Ishikawa (cell line): ENCODE measurements around the gene LRP5.
A peak's percentile ranks its signal among the peaks of the same experiment; 100 is the strongest.

ENCODE experiments used
- CEBPB ChIP-seq: IDR thresholded peaks from 2 replicates; pipeline ENCODE4 v1.6.1; 2012
- CREB1 ChIP-seq: IDR thresholded peaks from 2 replicates; pipeline ENCODE4 v1.6.1; 2012; ENCODE audit warnings: low read depth
- EGR1 ChIP-seq: IDR thresholded peaks from 2 replicates; pipeline ENCODE4 v1.6.1; 2012
- EP300 ChIP-seq: IDR thresholded peaks from 2 replicates; pipeline ENCODE4 v1.6.1; 2012; ENCODE audit warnings: borderline replicate concordance
- FOXM1 ChIP-seq: IDR thresholded peaks from 2 replicates; pipeline ENCODE4 v1.6.1; 2012; ENCODE audit warnings: low read depth, borderline replicate concordance
- NFIC ChIP-seq: IDR thresholded peaks from 2 replicates; pipeline ENCODE4 v1.6.1; 2012
- RAD21 ChIP-seq: IDR thresholded peaks from 2 replicates; pipeline ENCODE4 v1.6.1; 2012; ENCODE audit warnings: low read depth
- TAF1 ChIP-seq: IDR thresholded peaks from 2 replicates; pipeline ENCODE4 v1.6.1; 2012; ENCODE audit warnings: low read depth, mild to moderate bottlenecking
- TCF12 ChIP-seq: IDR thresholded peaks from 2 replicates; pipeline ENCODE4 v1.6.1; 2012; ENCODE audit warnings: low read depth
- TEAD4 ChIP-seq: IDR thresholded peaks from 2 replicates; pipeline ENCODE4 v1.6.1; 2012
- YY1 ChIP-seq: IDR thresholded peaks from 2 replicates; pipeline ENCODE4 v1.6.1; 2012; ENCODE audit warnings: low read depth
- ZBTB7A ChIP-seq: IDR thresholded peaks from 2 replicates; pipeline ENCODE4 v1.6.1; 2012; ENCODE audit warnings: low read depth
- TF ChIP-seq, protein P1 (sequence below): IDR thresholded peaks from 2 replicates; pipeline ENCODE4 v1.6.1; 2012
- TF ChIP-seq, protein P2 (sequence below): IDR thresholded peaks from 2 replicates; pipeline ENCODE4 v1.6.1; 2012; ENCODE audit warnings: low read depth, mild to moderate bottlenecking
- TF ChIP-seq, protein P3 (sequence below): IDR thresholded peaks from 2 replicates; pipeline ENCODE4 v1.6.1; 2012

LRP5 gene

DNA sequence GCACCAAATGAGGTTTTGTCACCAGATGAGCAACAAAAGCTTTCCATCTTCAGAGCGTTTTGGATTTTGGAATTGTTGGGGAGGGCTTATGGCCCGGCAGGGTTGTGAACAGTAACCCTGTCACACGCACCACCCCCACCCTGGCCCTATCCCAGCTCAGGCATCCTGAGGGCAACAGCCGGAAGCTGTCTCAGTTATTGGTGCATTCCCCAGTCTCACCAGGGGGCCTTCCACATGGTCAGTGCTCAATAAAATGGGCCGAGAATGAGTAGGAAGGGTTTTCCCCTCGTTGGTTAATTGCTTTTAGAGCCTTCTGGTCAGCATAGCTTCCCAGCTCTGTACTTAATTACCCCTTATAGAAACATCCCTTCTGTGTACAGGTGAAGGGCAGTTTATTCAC, 46.0 kb downstream of the LRP5 start:
- TF ChIP-seq TEAD4 (0 out of 2 replicates have a peak, but pooled peaks have one; percentile 17), TAF1 (no peak)

DNA sequence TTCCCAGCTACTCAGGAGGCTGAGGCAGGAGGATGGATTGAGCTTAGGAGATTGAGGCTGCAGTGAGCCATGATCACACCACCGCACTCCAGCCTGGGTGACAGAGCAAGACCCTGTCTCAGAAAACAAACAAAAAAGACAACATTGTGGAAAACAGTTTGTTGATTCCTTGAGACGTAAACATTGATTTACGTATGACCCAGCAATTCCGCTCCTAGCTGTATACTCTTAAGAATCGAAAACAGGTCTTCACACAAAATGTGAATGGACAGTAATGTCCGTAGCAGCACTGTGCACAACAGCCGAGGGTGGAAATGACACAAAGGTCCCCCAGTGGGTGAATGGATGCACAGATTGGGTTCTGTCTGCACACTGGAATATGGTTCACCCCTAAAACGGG, 49.3 kb downstream of the LRP5 start:
- TF ChIP-seq, protein P1, sequence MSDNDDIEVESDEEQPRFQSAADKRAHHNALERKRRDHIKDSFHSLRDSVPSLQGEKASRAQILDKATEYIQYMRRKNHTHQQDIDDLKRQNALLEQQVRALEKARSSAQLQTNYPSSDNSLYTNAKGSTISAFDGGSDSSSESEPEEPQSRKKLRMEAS = no peak
- TF ChIP-seq EGR1 = no peak
- no peak for TF ChIP-seq ZBTB7A
- TF ChIP-seq, protein P2, sequence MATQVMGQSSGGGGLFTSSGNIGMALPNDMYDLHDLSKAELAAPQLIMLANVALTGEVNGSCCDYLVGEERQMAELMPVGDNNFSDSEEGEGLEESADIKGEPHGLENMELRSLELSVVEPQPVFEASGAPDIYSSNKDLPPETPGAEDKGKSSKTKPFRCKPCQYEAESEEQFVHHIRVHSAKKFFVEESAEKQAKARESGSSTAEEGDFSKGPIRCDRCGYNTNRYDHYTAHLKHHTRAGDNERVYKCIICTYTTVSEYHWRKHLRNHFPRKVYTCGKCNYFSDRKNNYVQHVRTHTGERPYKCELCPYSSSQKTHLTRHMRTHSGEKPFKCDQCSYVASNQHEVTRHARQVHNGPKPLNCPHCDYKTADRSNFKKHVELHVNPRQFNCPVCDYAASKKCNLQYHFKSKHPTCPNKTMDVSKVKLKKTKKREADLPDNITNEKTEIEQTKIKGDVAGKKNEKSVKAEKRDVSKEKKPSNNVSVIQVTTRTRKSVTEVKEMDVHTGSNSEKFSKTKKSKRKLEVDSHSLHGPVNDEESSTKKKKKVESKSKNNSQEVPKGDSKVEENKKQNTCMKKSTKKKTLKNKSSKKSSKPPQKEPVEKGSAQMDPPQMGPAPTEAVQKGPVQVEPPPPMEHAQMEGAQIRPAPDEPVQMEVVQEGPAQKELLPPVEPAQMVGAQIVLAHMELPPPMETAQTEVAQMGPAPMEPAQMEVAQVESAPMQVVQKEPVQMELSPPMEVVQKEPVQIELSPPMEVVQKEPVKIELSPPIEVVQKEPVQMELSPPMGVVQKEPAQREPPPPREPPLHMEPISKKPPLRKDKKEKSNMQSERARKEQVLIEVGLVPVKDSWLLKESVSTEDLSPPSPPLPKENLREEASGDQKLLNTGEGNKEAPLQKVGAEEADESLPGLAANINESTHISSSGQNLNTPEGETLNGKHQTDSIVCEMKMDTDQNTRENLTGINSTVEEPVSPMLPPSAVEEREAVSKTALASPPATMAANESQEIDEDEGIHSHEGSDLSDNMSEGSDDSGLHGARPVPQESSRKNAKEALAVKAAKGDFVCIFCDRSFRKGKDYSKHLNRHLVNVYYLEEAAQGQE = no peak
- no peak for TF ChIP-seq NFIC
- TF ChIP-seq YY1 = no peak
- TF ChIP-seq RAD21 = no peak
- TF ChIP-seq CEBPB = no peak
- no peak for TF ChIP-seq TAF1
- no peak for TF ChIP-seq TCF12
- TF ChIP-seq EP300 = no peak
- no peak for TF ChIP-seq CREB1
- TF ChIP-seq, protein P3, sequence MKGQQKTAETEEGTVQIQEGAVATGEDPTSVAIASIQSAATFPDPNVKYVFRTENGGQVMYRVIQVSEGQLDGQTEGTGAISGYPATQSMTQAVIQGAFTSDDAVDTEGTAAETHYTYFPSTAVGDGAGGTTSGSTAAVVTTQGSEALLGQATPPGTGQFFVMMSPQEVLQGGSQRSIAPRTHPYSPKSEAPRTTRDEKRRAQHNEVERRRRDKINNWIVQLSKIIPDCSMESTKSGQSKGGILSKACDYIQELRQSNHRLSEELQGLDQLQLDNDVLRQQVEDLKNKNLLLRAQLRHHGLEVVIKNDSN = no peak
- TF ChIP-seq TEAD4 = no peak
- no peak for TF ChIP-seq FOXM1

DNA sequence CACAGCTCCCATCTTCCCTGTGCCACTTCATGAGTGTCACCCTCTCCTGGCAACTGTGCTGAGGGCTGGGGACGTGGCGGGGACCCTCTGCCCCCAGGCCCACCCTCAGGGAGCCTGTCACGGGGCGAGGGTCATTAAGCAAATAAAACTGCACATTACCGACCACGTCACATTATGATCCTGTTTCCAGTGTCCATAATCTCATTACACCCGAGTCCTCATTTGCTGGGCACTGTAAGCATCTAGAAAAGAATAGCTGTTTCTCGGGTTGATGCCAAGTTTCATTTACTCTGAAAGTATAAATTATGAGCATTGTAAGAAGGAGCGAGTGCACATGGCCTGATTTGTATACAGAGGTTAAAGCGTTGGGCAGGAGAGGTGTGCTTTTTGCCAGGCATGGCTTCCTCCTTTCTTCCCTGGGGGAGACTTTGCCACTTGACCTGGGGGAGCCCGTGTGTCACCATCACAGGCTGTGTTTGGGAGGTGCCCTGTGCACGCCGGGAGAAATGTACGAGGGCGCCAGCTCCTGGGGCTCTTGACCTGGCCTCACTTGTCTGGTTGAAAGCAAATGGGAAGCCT, 50.5 kb downstream of the LRP5 start:
- TF ChIP-seq YY1 = no peak
- TF ChIP-seq CEBPB = no peak
- no peak for TF ChIP-seq CREB1
- TF ChIP-seq ZBTB7A = no peak
- TF ChIP-seq, protein P3 = no peak
- no peak for TF ChIP-seq EGR1
- TF ChIP-seq, protein P1 = no peak
- TF ChIP-seq NFIC = no peak
- no peak for TF ChIP-seq TEAD4
- TF ChIP-seq FOXM1 = no peak
- TF ChIP-seq EP300 = no peak
- TF ChIP-seq TAF1 = no peak
- TF ChIP-seq TCF12 = no peak
- no peak for TF ChIP-seq RAD21
- TF ChIP-seq, protein P2 = no peak

DNA sequence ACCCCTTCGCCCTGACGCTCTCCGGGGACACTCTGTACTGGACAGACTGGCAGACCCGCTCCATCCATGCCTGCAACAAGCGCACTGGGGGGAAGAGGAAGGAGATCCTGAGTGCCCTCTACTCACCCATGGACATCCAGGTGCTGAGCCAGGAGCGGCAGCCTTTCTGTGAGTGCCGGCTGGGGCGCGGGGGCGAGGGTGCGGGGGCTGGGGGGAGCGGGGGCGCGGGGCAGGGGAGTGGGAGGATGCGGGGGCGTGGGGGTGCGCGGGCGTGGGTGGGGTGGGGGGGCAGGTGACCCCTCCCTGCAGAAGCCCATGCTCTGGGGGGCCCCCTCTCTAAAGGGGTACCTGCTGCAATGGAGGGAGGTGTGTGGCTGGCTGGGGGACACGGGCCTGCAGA, 51.4 kb downstream of the LRP5 start:
- no peak for TF ChIP-seq NFIC
- TF ChIP-seq CREB1 = no peak
- TF ChIP-seq RAD21 = no peak
- TF ChIP-seq TEAD4 = no peak
- TF ChIP-seq, protein P2 = no peak
- no peak for TF ChIP-seq YY1
- TF ChIP-seq EGR1 = no peak
- TF ChIP-seq TAF1 = no peak
- TF ChIP-seq CEBPB = no peak
- TF ChIP-seq, protein P1 = no peak
